ENCODE measurements around the gene ANKRD13A. TPM values are rescaled to one million over a fixed set of nuclear protein-coding genes. Genes with fewer than 3 reads are reported as not detected.
A peak's percentile ranks its signal among the peaks of the same experiment; 100 is the strongest.

Gene ANKRD13A
- total RNA-seq (2022) (34.5 and 40.4 TPM in 2 replicates), Bru-seq, nascent RNA (percentile 75 among the genes with signal in this experiment), BruChase-seq, experiment 1, labeled RNA remaining after a 6-hour chase (percentile 74 among the genes with signal in this experiment), BruChase-seq, experiment 2, labeled RNA remaining after a 2-hour chase (percentile 78 among the genes with signal in this experiment)
- long read RNA-seq, full-length matches to known transcripts = 10 of 21 reads
- long read RNA-seq, partial matches to known transcripts = 1 of 21 reads
- long read RNA-seq, other reads (novel, unspliced or antisense) = 10 of 21 reads

DNA sequence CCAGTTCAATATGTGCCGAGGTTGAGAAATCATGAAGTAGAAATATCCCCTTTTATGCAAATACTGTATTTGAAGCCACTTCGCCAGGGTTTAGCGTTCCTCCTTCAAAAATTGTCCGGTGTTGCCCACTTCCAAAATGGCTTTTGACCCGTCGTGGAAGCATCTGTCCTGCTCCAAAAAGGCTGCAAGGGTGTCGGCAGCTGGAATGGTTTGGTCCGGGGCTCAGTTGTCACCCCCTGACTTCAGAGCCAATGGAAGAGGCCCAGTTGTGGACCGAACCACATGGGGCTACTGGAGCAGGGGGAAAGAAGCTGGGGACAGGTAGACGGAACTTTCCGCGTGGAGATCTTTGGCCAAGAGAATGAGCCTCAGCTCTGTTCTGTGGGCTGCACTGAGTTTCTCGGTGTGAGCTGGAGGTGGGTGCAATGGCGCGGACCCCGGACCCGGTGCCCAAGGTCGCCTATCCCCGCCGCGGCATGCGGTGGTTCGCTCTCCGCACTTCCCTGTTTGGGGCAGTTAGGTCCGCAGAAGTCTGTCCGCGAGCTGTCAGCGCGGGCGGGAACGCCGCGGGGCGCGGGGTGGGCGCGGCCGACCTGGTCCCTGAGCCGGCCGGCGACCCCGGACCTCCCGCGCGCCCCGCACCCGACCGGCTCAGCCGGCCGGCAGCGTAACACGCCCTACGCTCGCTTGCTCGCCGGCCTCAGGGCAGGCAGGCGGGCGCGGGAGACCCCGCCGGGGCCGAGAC lies at the start of gene ANKRD13A:
TSS of gene ANKRD13A (plus strand) at position 527 of the 745 bp plus-strand sequence. CDS start 259 bp downstream, outside the sequence.
- peaks cover 38% of the 10 kb centered on the region for H3K4me1 Mint-ChIP-seq (ENCODE audit: low read depth, unreplicated experiment)
- intact Hi-C loops (cut with micrococcal nuclease; ENCODE audit: unreplicated experiment) = loop anchor here (5.0 kb wide), 1 partner anchor 47 kb away; no protein-coding TSS in a partner anchor
- TF ChIP-seq, protein P1, sequence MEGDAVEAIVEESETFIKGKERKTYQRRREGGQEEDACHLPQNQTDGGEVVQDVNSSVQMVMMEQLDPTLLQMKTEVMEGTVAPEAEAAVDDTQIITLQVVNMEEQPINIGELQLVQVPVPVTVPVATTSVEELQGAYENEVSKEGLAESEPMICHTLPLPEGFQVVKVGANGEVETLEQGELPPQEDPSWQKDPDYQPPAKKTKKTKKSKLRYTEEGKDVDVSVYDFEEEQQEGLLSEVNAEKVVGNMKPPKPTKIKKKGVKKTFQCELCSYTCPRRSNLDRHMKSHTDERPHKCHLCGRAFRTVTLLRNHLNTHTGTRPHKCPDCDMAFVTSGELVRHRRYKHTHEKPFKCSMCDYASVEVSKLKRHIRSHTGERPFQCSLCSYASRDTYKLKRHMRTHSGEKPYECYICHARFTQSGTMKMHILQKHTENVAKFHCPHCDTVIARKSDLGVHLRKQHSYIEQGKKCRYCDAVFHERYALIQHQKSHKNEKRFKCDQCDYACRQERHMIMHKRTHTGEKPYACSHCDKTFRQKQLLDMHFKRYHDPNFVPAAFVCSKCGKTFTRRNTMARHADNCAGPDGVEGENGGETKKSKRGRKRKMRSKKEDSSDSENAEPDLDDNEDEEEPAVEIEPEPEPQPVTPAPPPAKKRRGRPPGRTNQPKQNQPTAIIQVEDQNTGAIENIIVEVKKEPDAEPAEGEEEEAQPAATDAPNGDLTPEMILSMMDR (IDR thresholded peaks at IDR 0.05; ENCODE audit: unreplicated experiment) = no peak
- CTCF ChIA-PET = interaction anchor here (0.6 to 1.7 kb wide), 2 partner anchors 432 to 504 kb away, joined by 4 to 7 read pairs; no protein-coding TSS in a partner anchor
- peak within 1 kb of the TSS; percentile 97 for H3K4me3 Mint-ChIP-seq (ENCODE audit: low read depth, unreplicated experiment)
- no peaks in the 10 kb centered on the region for H3K9me3 Mint-ChIP-seq (ENCODE audit: low read depth, unreplicated experiment)
- no peaks in the 10 kb centered on the region for H3K27me3 Mint-ChIP-seq (ENCODE audit: unreplicated experiment)
- H3K36me3 Mint-ChIP-seq (ENCODE audit: insufficient read depth, unreplicated experiment) = peaks cover 45% of the 10 kb centered on the region
- no TSS peak for BruUV-seq (replicated peaks)
- H3K27ac Mint-ChIP-seq (ENCODE audit: unreplicated experiment) = peak within 1 kb of the TSS; percentile 100
- DNase-seq = peak; percentile 89

DNA sequence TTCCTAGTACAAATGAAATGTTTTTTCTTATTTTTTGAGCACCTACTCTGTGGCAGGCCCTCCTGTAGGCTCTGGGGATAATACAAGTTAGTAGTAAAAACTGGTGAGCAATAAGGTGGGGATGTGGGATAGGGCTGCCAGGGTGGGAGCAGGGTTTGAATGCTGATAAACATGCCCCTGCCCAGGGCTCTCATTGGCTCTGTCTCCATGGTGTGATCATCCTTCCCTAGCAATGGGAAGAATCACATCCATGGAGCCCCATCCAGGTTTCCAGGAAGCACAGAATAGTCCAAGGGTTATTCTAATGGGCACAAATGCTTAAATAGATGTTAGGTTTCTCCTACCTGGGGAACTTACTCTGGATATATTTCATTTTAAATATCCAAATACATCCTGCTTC lies 48.6 kb upstream of the ANKRD13A start:
- intact Hi-C loops (cut with micrococcal nuclease; ENCODE audit: unreplicated experiment) = loop anchor here (5.0 kb wide), 1 partner anchor 47 kb away; the partner anchor contains the start of genes ANKRD13A and GIT2
- no peaks in the 10 kb centered on the region for H3K27me3 Mint-ChIP-seq (ENCODE audit: unreplicated experiment)

DNA sequence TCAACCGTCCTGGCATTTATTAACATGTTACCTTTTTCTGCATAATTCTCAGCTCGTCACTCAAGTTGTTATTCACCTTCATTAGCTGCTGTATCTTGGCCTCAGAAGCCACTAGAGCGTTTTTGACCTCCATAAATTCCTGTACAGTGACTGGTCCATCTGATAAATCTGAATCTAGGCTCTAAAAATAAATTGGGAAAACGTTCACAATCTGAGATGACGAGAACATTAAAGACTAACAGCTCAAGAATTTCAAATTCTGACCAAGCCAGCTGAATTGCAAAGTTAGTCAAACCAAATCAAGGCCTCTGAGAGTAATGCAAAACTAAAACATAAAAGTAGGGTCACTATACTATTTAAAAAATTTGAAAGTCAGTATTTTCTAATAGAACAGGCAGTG lies 48.1 kb upstream of the ANKRD13A start:
- peak overlapping the region; percentile 0 for H3K27ac Mint-ChIP-seq (ENCODE audit: unreplicated experiment)
- peak overlapping the region; percentile 0 for H3K4me3 Mint-ChIP-seq (ENCODE audit: low read depth, unreplicated experiment)
- TF ChIP-seq, protein P1 (IDR thresholded peaks at IDR 0.05; ENCODE audit: unreplicated experiment) = no peak
- intact Hi-C loops (cut with micrococcal nuclease; ENCODE audit: unreplicated experiment) = loop anchor here (5.0 kb wide), 1 partner anchor 46 kb away; the partner anchor contains the start of genes ANKRD13A and GIT2
- H3K9me3 Mint-ChIP-seq (ENCODE audit: low read depth, unreplicated experiment) = no peaks in the 10 kb centered on the region
- BruUV-seq (replicated peaks) = no TSS peak
- H3K27me3 Mint-ChIP-seq (ENCODE audit: unreplicated experiment) = no peaks in the 10 kb centered on the region
- CTCF ChIA-PET = no interaction called here
- H3K4me1 Mint-ChIP-seq (ENCODE audit: low read depth, unreplicated experiment) = peaks cover 31% of the 10 kb centered on the region
- DNase-seq = peak; percentile 12
- H3K36me3 Mint-ChIP-seq (ENCODE audit: insufficient read depth, unreplicated experiment) = peaks cover 25% of the 10 kb centered on the region

More for the DNA sequence above, 48.6 kb upstream of the ANKRD13A start:
- Mint-ChIP-seq H3K27ac (ENCODE audit: unreplicated experiment) (peak overlapping the region; percentile 0), H3K4me1 (ENCODE audit: low read depth, unreplicated experiment) (peaks cover 31% of the 10 kb centered on the region), H3K36me3 (ENCODE audit: insufficient read depth, unreplicated experiment) (peaks cover 25% of the 10 kb centered on the region), H3K9me3 (ENCODE audit: low read depth, unreplicated experiment) (no peaks in the 10 kb centered on the region), H3K4me3 (ENCODE audit: low read depth, unreplicated experiment) (no peak overlapping the region)
- CTCF ChIA-PET = no interaction called here
- TF ChIP-seq, protein P1 (IDR thresholded peaks at IDR 0.05; ENCODE audit: unreplicated experiment) = no peak
- BruUV-seq (replicated peaks) = no TSS peak
- no peak for DNase-seq

DNA sequence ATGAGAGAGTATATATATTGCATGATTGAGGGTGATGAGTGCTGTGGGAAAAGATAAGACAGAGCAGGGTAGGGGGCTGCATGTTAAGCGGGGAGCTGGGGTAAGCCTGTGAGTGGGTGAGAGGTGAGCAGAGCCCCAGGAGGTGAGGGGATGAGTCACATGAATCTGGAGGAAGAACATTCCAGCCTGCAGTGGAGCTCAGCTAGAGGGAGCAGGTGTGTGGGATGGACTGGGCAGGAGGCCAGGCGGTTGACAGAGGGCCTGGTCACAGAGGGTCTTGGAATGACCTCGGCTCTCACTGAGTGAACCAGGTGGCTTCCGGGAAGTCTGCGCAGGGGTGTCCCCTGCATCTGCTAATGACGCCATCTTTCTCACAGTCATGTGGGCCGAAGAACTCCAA lies 47.5 kb upstream of the ANKRD13A start:
- Mint-ChIP-seq H3K36me3 (ENCODE audit: insufficient read depth, unreplicated experiment) (peaks cover 22% of the 10 kb centered on the region), H3K27me3 (ENCODE audit: unreplicated experiment) (no peaks in the 10 kb centered on the region), H3K27ac (ENCODE audit: unreplicated experiment) (peak overlapping the region; percentile 0), H3K4me1 (ENCODE audit: low read depth, unreplicated experiment) (peaks cover 31% of the 10 kb centered on the region), H3K4me3 (ENCODE audit: low read depth, unreplicated experiment) (peak overlapping the region; percentile 0), H3K9me3 (ENCODE audit: low read depth, unreplicated experiment) (no peaks in the 10 kb centered on the region)
- no TSS peak for BruUV-seq (replicated peaks)
- peak; percentile 86 for DNase-seq
- CTCF ChIA-PET = interaction anchor here (0.7 kb wide), 1 partner anchor 13 kb away, joined by 3 read pairs; no protein-coding TSS in a partner anchor
- intact Hi-C loops (cut with micrococcal nuclease; ENCODE audit: unreplicated experiment) = loop anchor here (5.0 kb wide), 1 partner anchor 46 kb away; the partner anchor contains the start of genes ANKRD13A and GIT2
- TF ChIP-seq, protein P1 (IDR thresholded peaks at IDR 0.05; ENCODE audit: unreplicated experiment) = no peak
